Measurements from ENCODE around the gene SHISA6.

DNA sequence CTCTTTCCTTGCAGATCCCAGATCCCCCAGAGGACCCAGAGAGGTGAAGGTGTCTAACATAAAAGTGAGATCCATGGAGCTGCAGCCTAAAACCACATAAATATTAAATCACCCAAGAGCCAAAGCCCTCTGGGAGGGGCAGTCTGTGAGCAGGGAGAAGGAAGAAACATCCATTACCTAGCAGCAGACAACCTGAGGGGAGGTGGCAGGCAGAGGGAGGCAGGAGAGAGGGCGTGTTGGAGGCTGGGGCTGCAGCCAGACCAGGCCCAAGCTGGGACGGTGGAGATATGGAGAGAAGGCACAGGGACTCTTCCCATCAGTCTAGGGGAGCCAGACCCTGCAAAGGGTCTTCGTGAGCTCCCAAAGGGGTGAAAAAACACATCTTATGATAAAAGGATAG is 101.1 kb downstream of the SHISA6 start:
- TF ChIP-seq POLR2AphosphoS5 (IDR thresholded peaks at IDR 0.05; ENCODE audit: low read depth, low read length) (no peak), SMC3 (IDR thresholded peaks at IDR 0.05; ENCODE audit: low read depth, low read length) (no peak), GABPA (IDR thresholded peaks at IDR 0.05; ENCODE audit: low read depth) (no peak), NFIC (IDR thresholded peaks at IDR 0.05; ENCODE audit: borderline replicate concordance) (no peak), REST (IDR thresholded peaks at IDR 0.05; ENCODE audit: low read depth, low read length) (no peak)
- TF ChIP-seq, protein P1, sequence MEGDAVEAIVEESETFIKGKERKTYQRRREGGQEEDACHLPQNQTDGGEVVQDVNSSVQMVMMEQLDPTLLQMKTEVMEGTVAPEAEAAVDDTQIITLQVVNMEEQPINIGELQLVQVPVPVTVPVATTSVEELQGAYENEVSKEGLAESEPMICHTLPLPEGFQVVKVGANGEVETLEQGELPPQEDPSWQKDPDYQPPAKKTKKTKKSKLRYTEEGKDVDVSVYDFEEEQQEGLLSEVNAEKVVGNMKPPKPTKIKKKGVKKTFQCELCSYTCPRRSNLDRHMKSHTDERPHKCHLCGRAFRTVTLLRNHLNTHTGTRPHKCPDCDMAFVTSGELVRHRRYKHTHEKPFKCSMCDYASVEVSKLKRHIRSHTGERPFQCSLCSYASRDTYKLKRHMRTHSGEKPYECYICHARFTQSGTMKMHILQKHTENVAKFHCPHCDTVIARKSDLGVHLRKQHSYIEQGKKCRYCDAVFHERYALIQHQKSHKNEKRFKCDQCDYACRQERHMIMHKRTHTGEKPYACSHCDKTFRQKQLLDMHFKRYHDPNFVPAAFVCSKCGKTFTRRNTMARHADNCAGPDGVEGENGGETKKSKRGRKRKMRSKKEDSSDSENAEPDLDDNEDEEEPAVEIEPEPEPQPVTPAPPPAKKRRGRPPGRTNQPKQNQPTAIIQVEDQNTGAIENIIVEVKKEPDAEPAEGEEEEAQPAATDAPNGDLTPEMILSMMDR (IDR thresholded peaks at IDR 0.05), result no peak

All from SK-N-SH (cell line).